ENCODE data around the gene EFNA3. TPM values are rescaled to one million over a fixed set of nuclear protein-coding genes. Genes with fewer than 3 reads are reported as not detected.

EFNA3 gene
- total and polyA plus RNA-seq, 11 donors: 0.20 to 2.4 (median 0.61) TPM

DNA sequence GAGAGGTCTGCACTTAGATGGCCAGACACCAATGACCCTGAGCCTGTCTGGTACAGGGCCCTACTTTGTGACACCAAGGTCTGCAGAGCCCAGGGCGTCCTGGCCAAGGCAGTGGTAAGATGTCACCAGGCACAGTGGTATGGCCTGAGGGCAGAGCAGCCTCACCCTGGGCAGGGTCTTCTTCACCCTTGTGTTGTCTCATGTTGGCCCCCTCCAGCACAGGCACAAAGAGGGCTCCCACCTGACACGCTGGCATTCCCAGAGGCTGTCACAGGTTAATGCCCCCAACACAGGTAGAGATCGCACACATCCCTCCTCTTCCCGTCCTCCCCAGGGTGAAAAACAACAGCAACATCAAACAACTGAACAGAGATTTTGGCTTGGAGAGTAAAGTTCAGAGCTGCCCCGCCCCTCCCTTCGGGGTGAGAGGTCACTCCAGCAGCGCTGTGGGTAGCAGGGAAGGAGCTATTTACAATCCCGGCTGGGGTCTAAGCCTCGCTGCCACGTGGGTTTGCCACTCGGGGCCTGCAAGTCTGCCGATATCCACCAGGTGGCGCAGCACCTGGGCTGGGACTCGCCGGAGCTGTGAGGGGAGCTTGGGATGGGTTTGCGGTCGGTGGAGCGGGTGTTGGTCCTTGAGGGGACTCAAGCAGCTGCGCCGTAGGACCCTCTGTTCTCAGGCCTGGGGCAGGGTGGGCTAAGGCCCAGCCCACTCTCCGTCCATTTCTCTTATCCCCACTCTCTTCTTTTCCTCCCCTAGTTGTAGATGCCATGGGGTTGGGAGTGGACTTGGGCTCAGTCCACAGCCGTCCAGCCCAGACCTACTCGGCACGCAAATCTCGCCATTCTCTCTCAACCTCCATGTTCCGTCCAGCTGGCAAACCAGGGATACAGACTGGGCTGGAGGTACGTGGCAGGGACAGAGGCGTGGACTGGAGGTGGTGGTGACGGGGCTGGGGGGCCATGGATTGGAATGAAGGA, 12.7 kb downstream of the EFNA3 start:
- no peak for TF ChIP-seq POLR2A (IDR thresholded peaks at IDR 0.05)
- TF ChIP-seq CTCF (IDR thresholded peaks at IDR 0.05): peak; percentile 95 to 99 (median 98)
- no peak overlapping the region for H3K4me3 ChIP-seq
- H3K9me3 ChIP-seq: no peaks in the 10 kb centered on the region
- H3K27ac ChIP-seq: no peak overlapping the region
- WGBS, 4 donors: 22 to 28% (median 26%) methylated on average over 27 to 29 of the region's 29 CpGs
- intact Hi-C loops (cut with DNase I): loop anchor here (1.0 to 5.0 kb wide), 5 partner anchors 36 to 78 kb away; partner anchors contain the start of gene EFNA1 (in 9 of the 10)
- peaks cover 0 to 5% (median 0%) of the 10 kb centered on the region in 9 donors for H3K27me3 ChIP-seq
- H3K36me3 ChIP-seq: no peaks in the 10 kb centered on the region
- peak in 3 of 4 donors; percentile 53 to 70 (median 65) for ATAC-seq
- H3K4me1 ChIP-seq: peaks cover 7 to 32% (median 17%) of the 10 kb centered on the region in 12 donors
- peak; percentile 73 to 91 (median 80) for DNase-seq

DNA sequence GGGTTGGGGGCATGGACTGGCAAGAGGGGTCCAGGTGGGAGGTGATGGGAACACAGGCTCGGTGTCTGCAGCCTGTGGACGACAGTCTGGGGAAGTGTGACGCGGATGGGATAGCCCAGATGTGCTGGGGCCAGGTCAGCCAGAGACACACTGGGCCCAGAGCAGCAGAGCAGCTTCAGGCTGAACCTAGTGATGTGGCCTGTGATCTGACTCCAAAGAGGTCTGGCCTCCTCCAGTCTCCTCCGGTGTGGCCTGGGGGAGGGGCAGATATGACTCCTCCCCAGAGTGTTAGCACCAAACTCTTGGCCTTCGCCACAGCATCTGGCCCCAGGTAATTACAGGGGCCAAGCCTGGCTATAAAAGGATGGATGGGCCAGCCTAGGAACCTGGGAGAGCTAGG, 13.5 kb downstream of the EFNA3 start:
- H3K4me3 ChIP-seq: no peak overlapping the region
- intact Hi-C loops (cut with DNase I): loop anchor here in 9 of 10 donors (1.0 to 5.0 kb wide), 3 partner anchors 35 to 75 kb away; partner anchors contain the start of gene EFNA1 (in 9 of the 9)
- H3K9me3 ChIP-seq: no peaks in the 10 kb centered on the region
- no peak overlapping the region for H3K27ac ChIP-seq
- ATAC-seq (no peak), DNase-seq (no peak)
- WGBS, 4 donors: 85 to 93% (median 88%) methylated on average over 6 of the region's 6 CpGs
- H3K4me1 ChIP-seq: peaks cover 7 to 26% (median 17%) of the 10 kb centered on the region in 12 donors
- H3K27me3 ChIP-seq: peaks cover 0 to 5% (median 0%) of the 10 kb centered on the region in 9 donors
- no peaks in the 10 kb centered on the region for H3K36me3 ChIP-seq
- TF ChIP-seq POLR2A (IDR thresholded peaks at IDR 0.05): no peak
- no peak for TF ChIP-seq CTCF (IDR thresholded peaks at IDR 0.05)

GRCh38 chr1:155092641-155093040, 14.0 kb downstream of the EFNA3 start:
- ATAC-seq: no peak
- intact Hi-C loops (cut with DNase I): loop anchor here in 9 of 10 donors (1.0 to 5.0 kb wide), 3 partner anchors 35 to 75 kb away; partner anchors contain the start of gene EFNA1 (in 9 of the 9)
- TF ChIP-seq CTCF (IDR thresholded peaks at IDR 0.05) (no peak), POLR2A (IDR thresholded peaks at IDR 0.05) (no peak)
- Histone ChIP-seq H3K27ac (no peak overlapping the region), H3K4me3 (no peak overlapping the region), H3K27me3 (peaks cover 0 to 5% (median 0%) of the 10 kb centered on the region in 9 donors), H3K4me1 (peaks cover 7 to 26% (median 17%) of the 10 kb centered on the region in 12 donors), H3K36me3 (no peaks in the 10 kb centered on the region), H3K9me3 (no peaks in the 10 kb centered on the region)
- DNase-seq: no peak
- 87 to 97% (median 91%) methylated on average over 12 of the region's 12 CpGs for WGBS, 4 donors

Measured in heart left ventricle (tissue), 16 donors.